Thyroid gland (tissue), 4 donors: ENCODE results near the gene KASH5. TPM values are rescaled to one million over a fixed set of nuclear protein-coding genes. Genes with fewer than 3 reads are reported as not detected.

ENCODE experiments used
- DNase-seq, 2 donors: peaks; one replicate each; pipeline ENCODE4 v3.0.0-alpha.2; 2019
- H3K27ac ChIP-seq, 3 donors: fragments of 200-600 bp; sonication (generic); 1 replicate in 2 of 3; 2 replicates in 1 of 3; pipeline ENCODE4 v1.5.1; 2016 to 2019; ENCODE audit warnings: mild to moderate bottlenecking in 1 of 3, moderate library complexity in 1 of 3
- H3K27me3 ChIP-seq: fragments of 200-600 bp; sonication (generic); one replicate; pipeline ENCODE4 v1.5.1; 2019
- H3K36me3 ChIP-seq, 2 donors: fragments of 200-600 bp; sonication (generic); one replicate each; pipeline ENCODE4 v1.5.1; 2016 to 2019
- H3K4me1 ChIP-seq, 2 donors: fragments of 200-600 bp; sonication (generic); one replicate each; pipeline ENCODE4 v1.5.1; 2017 to 2019
- H3K4me3 ChIP-seq, 3 donors: fragments of 200-600 bp; sonication (generic); replicated peaks in 1 of 3; 1 replicate in 2 of 3; 2 replicates in 1 of 3; pipeline ENCODE4 v1.5.1; 2016; ENCODE audit warnings: mild to moderate bottlenecking in 1 of 3
- H3K9me3 ChIP-seq: fragments of 200-600 bp; sonication (generic); one replicate; pipeline ENCODE4 v1.5.1; 2017
- POLR2A ChIP-seq, 2 donors: fragments of 450-650 bp; IDR thresholded peaks; one replicate each; pipeline ENCODE4 v1.6.1; 2017; ENCODE audit warnings: antibody characterized with exemption in 2 of 2, mild to moderate bottlenecking in 2 of 2, moderate library complexity in 1 of 2
- WGBS, 2 donors: methylation state at CpG; one replicate each; pipeline ENCODE4 v1.1.5; 2017; 5-methylcytosine and 5-hydroxymethylcytosine counted together
- intact Hi-C: fragments of 100-400 bp; cut with DNase I; formaldehyde crosslinking; loops from one replicate; pipeline ENCODE4 v1.15.1; 2023
- total RNA-seq, 4 donors: library from RNA; depleted of rRNA; stranded (reverse); fragments of >200 nt; gene quantifications; one replicate each; pipeline ENCODE4 v1.2.3, GENCODE V29; 2016
- TF ChIP-seq, protein P1 (sequence below), 6 experiments: fragments of 200-600 bp in 3 of 6; fragments of 450-650 bp in 3 of 6; sonication (generic) in 3 of 6; IDR thresholded peaks; one replicate each; pipeline ENCODE4 v1.5.1; 2016 to 2019; ENCODE audit warnings: antibody characterized with exemption in 6 of 6, mild to moderate bottlenecking in 2 of 6, inconsistent platforms in 1 of 6, moderate library complexity in 1 of 6

KASH5 gene
- total RNA-seq, 4 donors from 2014 or later = 1.3 TPM; not detected in 3

DNA sequence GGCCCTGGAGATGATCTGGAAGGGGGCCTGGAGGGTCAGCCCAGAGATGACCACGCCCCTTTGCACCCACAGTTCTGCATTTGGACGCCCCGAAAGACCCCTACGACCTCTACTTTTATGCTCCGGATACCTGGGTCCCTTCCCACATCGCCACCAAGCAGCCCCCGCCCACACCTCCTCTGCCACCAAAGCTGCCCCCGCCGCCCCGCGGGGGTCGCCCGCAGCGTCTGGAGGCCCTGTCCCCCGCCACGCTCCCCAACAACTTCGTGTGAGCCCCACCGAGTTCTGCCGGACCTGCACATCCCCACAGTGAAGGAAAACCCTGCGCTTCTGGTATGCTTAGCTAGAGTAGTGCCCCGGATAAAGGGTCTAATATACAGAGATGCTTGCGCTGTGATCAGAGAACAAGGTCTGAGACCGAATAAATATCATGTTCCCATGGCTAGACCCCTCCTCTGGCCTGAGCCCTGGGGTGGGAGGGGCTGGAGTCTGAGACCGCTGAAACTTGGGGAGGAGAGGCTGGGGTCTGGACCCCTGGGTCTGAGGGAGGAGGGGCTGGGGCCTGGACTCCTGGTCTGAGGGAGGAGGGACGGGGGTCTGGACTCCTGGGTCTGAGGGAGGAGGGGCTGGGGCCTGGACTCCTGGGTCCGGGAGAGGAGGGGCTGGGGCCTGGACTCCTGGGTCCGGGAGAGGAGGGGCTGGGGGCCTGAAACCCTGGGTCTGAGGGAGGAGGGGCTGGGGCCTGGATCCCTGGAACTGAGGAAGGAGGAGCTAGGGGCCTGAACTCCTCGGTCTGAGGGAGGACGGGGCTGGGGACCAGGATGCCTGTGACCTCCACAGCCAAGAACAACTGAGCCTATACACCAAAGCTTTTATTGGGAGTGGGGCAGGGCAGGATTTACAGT is 40.8 kb downstream of the KASH5 start:
- H3K36me3 ChIP-seq = no peaks in the 10 kb centered on the region
- no peaks in the 10 kb centered on the region for H3K9me3 ChIP-seq
- intact Hi-C loops = no loop called here
- TF ChIP-seq, protein P1, sequence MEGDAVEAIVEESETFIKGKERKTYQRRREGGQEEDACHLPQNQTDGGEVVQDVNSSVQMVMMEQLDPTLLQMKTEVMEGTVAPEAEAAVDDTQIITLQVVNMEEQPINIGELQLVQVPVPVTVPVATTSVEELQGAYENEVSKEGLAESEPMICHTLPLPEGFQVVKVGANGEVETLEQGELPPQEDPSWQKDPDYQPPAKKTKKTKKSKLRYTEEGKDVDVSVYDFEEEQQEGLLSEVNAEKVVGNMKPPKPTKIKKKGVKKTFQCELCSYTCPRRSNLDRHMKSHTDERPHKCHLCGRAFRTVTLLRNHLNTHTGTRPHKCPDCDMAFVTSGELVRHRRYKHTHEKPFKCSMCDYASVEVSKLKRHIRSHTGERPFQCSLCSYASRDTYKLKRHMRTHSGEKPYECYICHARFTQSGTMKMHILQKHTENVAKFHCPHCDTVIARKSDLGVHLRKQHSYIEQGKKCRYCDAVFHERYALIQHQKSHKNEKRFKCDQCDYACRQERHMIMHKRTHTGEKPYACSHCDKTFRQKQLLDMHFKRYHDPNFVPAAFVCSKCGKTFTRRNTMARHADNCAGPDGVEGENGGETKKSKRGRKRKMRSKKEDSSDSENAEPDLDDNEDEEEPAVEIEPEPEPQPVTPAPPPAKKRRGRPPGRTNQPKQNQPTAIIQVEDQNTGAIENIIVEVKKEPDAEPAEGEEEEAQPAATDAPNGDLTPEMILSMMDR (IDR thresholded peaks at IDR 0.05) = no peak
- TF ChIP-seq POLR2A (IDR thresholded peaks at IDR 0.05) = no peak
- peaks cover 8 to 9% of the 10 kb centered on the region in 2 donors for H3K4me1 ChIP-seq
- DNase-seq = no peak
- peaks cover 62% of the 10 kb centered on the region for H3K27me3 ChIP-seq
- no peak overlapping the region for H3K27ac ChIP-seq
- no peak overlapping the region for H3K4me3 ChIP-seq
- WGBS, 2 donors = 10 to 20% methylated on average over 13 to 19 of the region's 29 CpGs

DNA sequence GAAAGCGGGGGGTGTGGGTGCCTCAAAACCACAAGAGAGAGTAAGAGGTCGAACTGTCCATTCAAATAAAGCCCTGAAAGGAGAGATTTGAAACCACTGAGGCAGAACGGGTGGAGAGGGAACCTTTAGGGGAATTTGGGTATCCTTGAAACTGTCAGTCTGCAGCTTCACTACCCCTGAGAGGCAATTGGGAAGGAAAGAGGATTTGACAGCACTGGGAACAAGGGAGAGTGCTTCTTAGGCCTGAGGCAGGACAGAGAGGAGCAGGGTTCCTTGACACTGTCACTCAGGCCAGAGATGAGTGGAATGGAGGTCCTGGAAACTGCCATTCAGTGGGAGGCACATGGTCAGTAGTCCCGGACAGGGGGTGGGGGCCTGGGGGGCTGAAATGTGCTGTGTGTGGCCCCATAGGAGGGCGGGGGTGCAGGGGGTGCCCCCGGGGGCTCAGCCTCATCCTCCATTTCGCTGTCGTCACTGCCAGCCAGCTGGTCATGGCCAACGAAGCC is 42.2 kb downstream of the KASH5 start:
- TF ChIP-seq, protein P1 (IDR thresholded peaks at IDR 0.05) = no peak
- no peak for TF ChIP-seq POLR2A (IDR thresholded peaks at IDR 0.05)
- Histone ChIP-seq H3K36me3 (no peaks in the 10 kb centered on the region), H3K27ac (no peak overlapping the region), H3K4me3 (no peak overlapping the region), H3K4me1 (peaks cover 8 to 9% of the 10 kb centered on the region in 2 donors), H3K27me3 (peaks cover 59% of the 10 kb centered on the region), H3K9me3 (no peaks in the 10 kb centered on the region)
- 61 to 63% methylated on average over 8 to 9 of the region's 9 CpGs for WGBS, 2 donors
- no peak for DNase-seq
- intact Hi-C loops = no loop called here

DNA sequence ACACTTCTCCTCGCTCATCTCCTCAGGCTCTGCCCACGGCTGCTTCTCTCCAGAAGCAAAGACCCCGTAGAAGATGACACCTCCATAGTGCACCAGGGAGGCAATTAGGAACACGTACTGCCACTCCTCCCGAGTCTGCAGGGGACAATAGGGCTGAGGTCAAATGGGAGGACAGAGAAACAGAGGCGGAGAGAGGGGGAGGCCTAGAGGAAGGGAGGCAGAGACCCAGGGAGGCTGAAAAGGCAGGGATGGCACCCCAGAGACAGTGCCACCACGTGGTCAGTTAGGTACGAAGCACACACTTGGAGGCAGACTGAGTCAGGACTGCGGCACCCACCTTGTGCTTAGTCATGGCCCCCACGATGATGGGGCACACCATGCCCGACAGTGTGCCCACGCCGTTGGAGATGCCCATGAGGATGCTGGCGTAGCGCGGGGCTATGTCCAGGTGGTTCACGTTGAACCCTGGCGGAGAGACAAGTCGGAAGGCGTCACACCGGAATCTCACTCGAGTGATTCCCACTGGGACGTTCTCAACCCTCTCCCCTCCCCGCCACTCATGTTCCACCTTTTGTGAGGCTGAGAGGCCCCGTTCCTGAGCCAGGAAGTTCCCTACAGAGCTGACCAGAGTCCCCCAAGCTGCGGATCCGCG is 42.8 kb downstream of the KASH5 start:
- TF ChIP-seq, protein P1 (IDR thresholded peaks at IDR 0.05) = no peak
- TF ChIP-seq POLR2A (IDR thresholded peaks at IDR 0.05) = no peak
- peaks cover 53% of the 10 kb centered on the region for H3K27me3 ChIP-seq
- no peak overlapping the region for H3K4me3 ChIP-seq
- no peaks in the 10 kb centered on the region for H3K9me3 ChIP-seq
- no peaks in the 10 kb centered on the region for H3K36me3 ChIP-seq
- intact Hi-C loops = no loop called here
- H3K4me1 ChIP-seq = peaks cover 8 to 9% of the 10 kb centered on the region in 2 donors
- 59 to 63% methylated on average over 11 to 28 of the region's 28 CpGs for WGBS, 2 donors
- no peak overlapping the region for H3K27ac ChIP-seq
- no peak for DNase-seq

- Histone ChIP-seq H3K27me3 (peaks cover 47% of the 10 kb centered on the region), H3K36me3 (no peaks in the 10 kb centered on the region), H3K4me3 (no peak overlapping the region), H3K9me3 (no peaks in the 10 kb centered on the region), H3K4me1 (peaks cover 8 to 9% of the 10 kb centered on the region in 2 donors), H3K27ac (no peak overlapping the region)
- intact Hi-C loops = no loop called here
- DNase-seq = no peak
- TF ChIP-seq POLR2A (IDR thresholded peaks at IDR 0.05) = no peak
- TF ChIP-seq, protein P1 (IDR thresholded peaks at IDR 0.05) = no peak
- 49 to 59% methylated on average over 17 to 25 of the region's 29 CpGs for WGBS, 2 donors
Observed at GRCh38 chr19:49431330-49431749, 43.3 kb downstream of the KASH5 start.
